B cell (primary cell): Measurements from ENCODE around the gene CDHR5. TPM values are rescaled to one million over a fixed set of nuclear protein-coding genes. Genes with fewer than 3 reads are reported as not detected.

Experiments used
- ATAC-seq: fragments of 200-7000 bp; cut with Tn5 transposase; one replicate; pipeline ENCODE4 v1.10.0; 2021; ENCODE audit warnings: low read depth, mild to moderate bottlenecking, moderate number of reproducible peaks, moderate library complexity
- CTCF ChIA-PET: fragments of 350-600 bp; sonication (Branson Sonifier 250); formaldehyde crosslinking; loops from one replicate; lab custom pipeline; 2021; ENCODE audit warnings: antibody characterized with exemption, inconsistent platforms; lab: Charles Lee
- POLR2A ChIA-PET: fragments of 350-600 bp; sonication (Branson Sonifier 250); formaldehyde crosslinking; loops from one replicate; lab custom pipeline; 2021; ENCODE audit warnings: antibody characterized with exemption; lab: Charles Lee
- DNase-seq: peaks from one replicate; pipeline ENCODE4 v3.0.0; 2013
- H2AFZ ChIP-seq: 2 replicates; pipeline ENCODE4 v1.6.1; 2012; ENCODE audit warnings: mild to moderate bottlenecking, low read depth, low read length; ENCODE audit not compliant: insufficient read depth, poor library complexity, severe bottlenecking
- H3K27ac ChIP-seq, 2 donors: 1 replicate in 1 of 2; 2 replicates in 1 of 2; pipeline ENCODE4 v1.5.1; 2012 to 2013; ENCODE audit warnings: low read length in 2 of 2, mild to moderate bottlenecking in 2 of 2, moderate library complexity in 1 of 2
- H3K27me3 ChIP-seq, 4 experiments: fragments of 200-600 bp in 1 of 4; sonication (generic) in 1 of 4; replicated peaks in 1 of 4; 1 replicate in 2 of 4; 2 replicates in 2 of 4; pipeline versions ENCODE4 v1.6.1 to v1.7.0; 2013 to 2016; ENCODE audit warnings: low read length in 3 of 4, mild to moderate bottlenecking in 2 of 4, mixed read lengths in 1 of 4, moderate library complexity in 1 of 4; ENCODE audit not compliant: insufficient read depth in 4 of 4, control insufficient read depth in 3 of 4; ENCODE audit errors: control extremely low read depth in 1 of 4
- H3K36me3 ChIP-seq, 2 experiments: replicated peaks in 1 of 2; 1 replicate in 1 of 2; 2 replicates in 1 of 2; pipeline versions ENCODE4 v1.6.1 to v1.7.1; 2013; ENCODE audit warnings: low read length in 1 of 2; ENCODE audit not compliant: insufficient read depth in 2 of 2, control insufficient read depth in 1 of 2; ENCODE audit errors: control extremely low read depth in 1 of 2, extremely low read depth in 1 of 2
- H3K4me1 ChIP-seq, 2 donors: fragments of 200-600 bp in 1 of 2; sonication (generic) in 1 of 2; 1 replicate in 1 of 2; 2 replicates in 1 of 2; pipeline versions ENCODE4 v1.5.1 to v1.6.1; 2013 to 2017; ENCODE audit warnings: low read length in 2 of 2; ENCODE audit not compliant: control insufficient read depth in 2 of 2, insufficient read depth in 2 of 2
- H3K4me2 ChIP-seq: replicated peaks from 2 replicates; pipeline ENCODE3; 2012; ENCODE audit warnings: mild to moderate bottlenecking, low read depth, low read length; ENCODE audit not compliant: poor library complexity, severe bottlenecking
- H3K4me3 ChIP-seq, 5 experiments: fragments of 200-600 bp in 1 of 5; sonication (generic) in 1 of 5; 1 replicate in 3 of 5; 2 replicates in 2 of 5; pipeline versions ENCODE4 v1.5.1 to v1.7.0; 2011 to 2016; ENCODE audit warnings: low read length in 4 of 5, mild to moderate bottlenecking in 4 of 5, low read depth in 2 of 5, control low read depth in 1 of 5, moderate library complexity in 1 of 5; ENCODE audit not compliant: insufficient read depth in 1 of 5; ENCODE audit errors: control extremely low read depth in 1 of 5, extremely low read depth in 1 of 5
- H3K79me2 ChIP-seq: fragments of 200-600 bp; sonication (generic); one replicate; pipeline ENCODE4 v1.6.0; 2016; ENCODE audit warnings: low read length; ENCODE audit not compliant: control insufficient read depth, insufficient read depth
- H3K9ac ChIP-seq: fragments of 200-600 bp; sonication (generic); 2 replicates; pipeline ENCODE4 v1.6.1; 2017; ENCODE audit warnings: mild to moderate bottlenecking, low read length, moderate library complexity
- H3K9me3 ChIP-seq, 3 donors: one replicate each; pipeline versions ENCODE4 v1.6.1 to v1.7.1; 2013; ENCODE audit warnings: low read length in 2 of 3; ENCODE audit not compliant: control insufficient read depth in 2 of 3, insufficient read depth in 1 of 3; ENCODE audit errors: control extremely low read depth in 1 of 3
- H4K20me1 ChIP-seq: 2 replicates; pipeline ENCODE4 v1.6.0; 2012; ENCODE audit warnings: mild to moderate bottlenecking, low read length; ENCODE audit not compliant: insufficient read depth, control insufficient read depth, poor library complexity, severe bottlenecking
- H3K27ac Mint-ChIP-seq: one replicate; pipeline ENCODE4 v1.8.0; 2021; ENCODE audit warnings: mixed read lengths
- H3K27me3 Mint-ChIP-seq: one replicate; pipeline ENCODE4 v1.8.0; 2021; ENCODE audit warnings: mixed read lengths
- H3K4me1 Mint-ChIP-seq: one replicate; pipeline ENCODE4 v1.8.0; 2021; ENCODE audit warnings: mixed read lengths
- H3K4me3 Mint-ChIP-seq: one replicate; pipeline ENCODE4 v1.8.0; 2021; ENCODE audit warnings: mixed read lengths
- H3K9me3 Mint-ChIP-seq: one replicate; pipeline ENCODE4 v1.8.0; 2022; ENCODE audit warnings: mixed read lengths; ENCODE audit not compliant: insufficient read depth
- EZH2 ChIP-seq: IDR thresholded peaks from 2 replicates; pipeline ENCODE4 v1.6.1; 2012; ENCODE audit warnings: borderline replicate concordance, low read depth, mild to moderate bottlenecking, moderate library complexity, low read length; ENCODE audit not compliant: insufficient read depth, poor library complexity, severe bottlenecking
- WGBS: methylation state at CpG from one replicate; pipeline ENCODE4 v1.1.5; 2013; ENCODE audit warnings: missing lambda C conversion rate; ENCODE audit not compliant: insufficient coverage; 5-methylcytosine and 5-hydroxymethylcytosine counted together
- intact Hi-C: fragments of 100-400 bp; cut with micrococcal nuclease; formaldehyde crosslinking; loops from one replicate; pipeline ENCODE4 v1.10.0; 2022
- polyA plus RNA-seq: library from polyadenylated mRNA; depleted of rRNA; stranded (reverse); fragments of >200 nt; gene quantifications from 2 replicates; pipeline ENCODE4 v1.2.3, GENCODE V29; 2012
- total RNA-seq, 2 donors: library from RNA; stranded (reverse); fragments of 120-200 nt in 1 of 2; gene quantifications; 1 replicate in 1 of 2; 2 replicates in 1 of 2; pipeline versions ENCODE4 v1.2.3 to v1.2.4, GENCODE V29; 2013 to 2022
- TF ChIP-seq, protein P1 (sequence below): fragments of 200-600 bp; IDR thresholded peaks from one replicate; pipeline ENCODE4 v1.8.0; 2022; ENCODE audit warnings: antibody characterized with exemption, mild to moderate bottlenecking

Gene CDHR5
- total and polyA plus RNA-seq, 2 donors (not counting 1 experiment from before 2014, with no cell fraction given) = 0.09 TPM; not detected in 1

DNA sequence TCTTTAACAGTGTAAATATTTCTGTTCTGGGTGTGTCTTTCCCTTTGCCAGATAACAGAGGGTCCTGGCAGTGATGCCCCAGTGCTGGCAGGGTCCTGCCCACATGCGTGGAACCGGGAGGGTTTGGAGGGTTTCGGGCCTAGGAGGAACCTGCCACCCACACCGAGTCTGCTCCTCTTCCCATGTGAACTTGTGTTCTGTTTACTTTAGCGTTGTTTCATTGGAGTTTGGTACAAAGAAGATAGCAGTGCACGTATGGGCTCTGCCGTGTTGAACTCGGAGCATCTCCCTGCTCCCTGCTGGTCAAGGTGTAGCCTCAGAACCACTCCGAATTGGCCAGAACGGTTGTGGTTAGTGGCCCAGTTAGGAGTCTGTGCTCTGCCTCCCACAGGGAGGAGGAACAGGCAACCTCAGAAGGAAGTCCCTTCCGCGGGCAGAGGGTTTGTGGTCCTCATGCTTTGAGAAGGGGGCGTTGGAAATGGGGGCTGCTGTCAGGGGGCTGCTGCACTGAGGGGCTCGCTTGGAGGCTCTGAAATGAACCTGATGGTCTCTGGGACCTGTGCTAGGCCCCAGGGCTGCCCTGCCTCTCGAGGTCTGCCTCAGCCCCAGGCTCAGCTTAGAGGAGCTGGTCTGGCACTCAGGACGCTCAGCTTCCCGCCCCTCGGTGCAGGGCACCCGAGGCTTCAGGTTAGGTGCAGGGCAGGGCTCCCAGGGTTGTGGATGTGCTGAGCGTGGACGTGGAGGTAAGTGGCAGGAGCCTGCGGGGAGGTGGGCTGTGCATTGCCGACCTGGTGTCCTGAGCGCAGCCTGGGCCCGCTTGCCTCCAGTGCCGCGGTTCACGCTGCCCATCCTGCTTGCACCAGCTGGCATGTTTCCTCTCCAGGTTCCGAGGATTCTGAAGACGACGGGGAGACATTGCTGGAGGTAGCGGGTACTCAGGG lies 38.1 kb downstream of the CDHR5 start:
- ChIA-PET CTCF (no interaction called here), POLR2A (no interaction called here)
- peaks cover 84% of the 10 kb centered on the region for H4K20me1 ChIP-seq
- peaks cover 73% of the 10 kb centered on the region for H3K79me2 ChIP-seq
- intact Hi-C loops = no loop called here
- no peaks in the 10 kb centered on the region for H3K9me3 ChIP-seq
- no peaks in the 10 kb centered on the region for H3K4me1 Mint-ChIP-seq
- no peak overlapping the region for H2AFZ ChIP-seq
- H3K9me3 Mint-ChIP-seq = no peaks in the 10 kb centered on the region
- no peak for DNase-seq
- no peak overlapping the region for H3K4me3 ChIP-seq
- no peaks in the 10 kb centered on the region for H3K27me3 ChIP-seq
- peaks cover 0 to 65% of the 10 kb centered on the region in 2 experiments for H3K36me3 ChIP-seq
- no peak overlapping the region for H3K27ac Mint-ChIP-seq
- TF ChIP-seq, protein P1, sequence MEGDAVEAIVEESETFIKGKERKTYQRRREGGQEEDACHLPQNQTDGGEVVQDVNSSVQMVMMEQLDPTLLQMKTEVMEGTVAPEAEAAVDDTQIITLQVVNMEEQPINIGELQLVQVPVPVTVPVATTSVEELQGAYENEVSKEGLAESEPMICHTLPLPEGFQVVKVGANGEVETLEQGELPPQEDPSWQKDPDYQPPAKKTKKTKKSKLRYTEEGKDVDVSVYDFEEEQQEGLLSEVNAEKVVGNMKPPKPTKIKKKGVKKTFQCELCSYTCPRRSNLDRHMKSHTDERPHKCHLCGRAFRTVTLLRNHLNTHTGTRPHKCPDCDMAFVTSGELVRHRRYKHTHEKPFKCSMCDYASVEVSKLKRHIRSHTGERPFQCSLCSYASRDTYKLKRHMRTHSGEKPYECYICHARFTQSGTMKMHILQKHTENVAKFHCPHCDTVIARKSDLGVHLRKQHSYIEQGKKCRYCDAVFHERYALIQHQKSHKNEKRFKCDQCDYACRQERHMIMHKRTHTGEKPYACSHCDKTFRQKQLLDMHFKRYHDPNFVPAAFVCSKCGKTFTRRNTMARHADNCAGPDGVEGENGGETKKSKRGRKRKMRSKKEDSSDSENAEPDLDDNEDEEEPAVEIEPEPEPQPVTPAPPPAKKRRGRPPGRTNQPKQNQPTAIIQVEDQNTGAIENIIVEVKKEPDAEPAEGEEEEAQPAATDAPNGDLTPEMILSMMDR = no peak
- no peak for TF ChIP-seq EZH2
- no peaks in the 10 kb centered on the region for H3K27me3 Mint-ChIP-seq
- H3K4me1 ChIP-seq = peaks cover 0 to 3% of the 10 kb centered on the region in 2 donors
- no peak overlapping the region for H3K9ac ChIP-seq
- no peak overlapping the region for H3K27ac ChIP-seq
- no peak overlapping the region for H3K4me2 ChIP-seq
- WGBS = 96% methylated on average over 32 of the region's 32 CpGs
- no peak for ATAC-seq
- H3K4me3 Mint-ChIP-seq = no peak overlapping the region

DNA sequence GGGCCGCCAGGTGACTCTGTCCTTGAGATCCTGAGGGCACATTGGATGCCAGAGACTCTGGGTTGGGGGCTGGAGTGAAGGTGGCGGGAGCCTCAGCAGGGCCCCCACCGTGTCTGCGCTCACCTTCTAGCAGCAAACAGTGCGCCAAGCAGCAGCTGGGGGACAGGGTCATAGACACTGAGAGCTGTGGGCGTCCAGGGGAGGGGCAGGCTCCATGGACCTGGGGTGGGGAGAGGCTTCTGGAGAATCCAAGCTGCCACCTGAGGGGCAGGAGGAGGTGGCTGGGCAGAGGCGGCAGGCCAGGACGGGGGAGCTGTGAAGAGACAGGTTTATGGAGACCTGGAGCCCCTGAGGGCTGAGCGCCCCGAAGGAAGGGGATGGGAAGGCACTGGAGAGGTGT lies 40.5 kb downstream of the CDHR5 start:
- WGBS = 98% methylated on average over 5 of the region's 10 CpGs
- H2AFZ ChIP-seq = no peak overlapping the region
- H3K4me2 ChIP-seq = no peak overlapping the region
- ATAC-seq (no peak), DNase-seq (no peak)
- Mint-ChIP-seq H3K4me1 (peaks cover 14% of the 10 kb centered on the region), H3K27me3 (no peaks in the 10 kb centered on the region), H3K4me3 (no peak overlapping the region), H3K27ac (no peak overlapping the region), H3K9me3 (no peaks in the 10 kb centered on the region)
- TF ChIP-seq EZH2 = no peak
- TF ChIP-seq, protein P1 = no peak
- peaks cover 89% of the 10 kb centered on the region for H4K20me1 ChIP-seq
- no peaks in the 10 kb centered on the region for H3K9me3 ChIP-seq
- no peak overlapping the region for H3K27ac ChIP-seq
- H3K36me3 ChIP-seq = peaks cover 0 to 50% of the 10 kb centered on the region in 2 experiments
- peaks cover 92% of the 10 kb centered on the region for H3K79me2 ChIP-seq
- POLR2A ChIA-PET = no interaction called here
- H3K9ac ChIP-seq = no peak overlapping the region
- peaks cover 6 to 14% of the 10 kb centered on the region in 2 donors for H3K4me1 ChIP-seq
- CTCF ChIA-PET = no interaction called here
- H3K4me3 ChIP-seq = no peak overlapping the region
- H3K27me3 ChIP-seq = no peaks in the 10 kb centered on the region
- intact Hi-C loops = no loop called here
